Bronchial epithelial cell (primary cell): ENCODE measurements around the gene PLEKHM3. TPM values are rescaled to one million over a fixed set of nuclear protein-coding genes. Genes with fewer than 3 reads are reported as not detected.
"Not testable (repeated sequence)": the region's sequence is repeated elsewhere in the genome, so short reads cannot be mapped to it uniquely, and the experiment has no call there.

Source experiments
- DNase-seq: peaks from one replicate; pipeline ENCODE4 v3.0.0-alpha.2; 2010; ENCODE audit warnings: low read depth
- FAIRE-seq: peaks from 2 replicates; lab custom pipeline; 2011; peaks lifted over from hg19 to GRCh38; lab: Jason Lieb, UNC
- H3K27me3 ChIP-seq: 2 replicates; pipeline ENCODE4 v1.5.1; 2011; ENCODE audit warnings: low read length; ENCODE audit not compliant: control insufficient read depth, insufficient read depth
- H3K36me3 ChIP-seq: 2 replicates; pipeline ENCODE4 v1.5.1; 2011; ENCODE audit warnings: low read length; ENCODE audit not compliant: control insufficient read depth, insufficient read depth
- H3K4me3 ChIP-seq: 2 replicates; pipeline ENCODE4 v1.5.1; 2011; ENCODE audit warnings: mild to moderate bottlenecking, low read depth, low read length, control low read depth
- CTCF ChIP-seq: IDR thresholded peaks from 2 replicates; pipeline ENCODE4 v1.5.1; 2011; ENCODE audit warnings: mild to moderate bottlenecking, moderate library complexity, low read length, control low read depth, inconsistent platforms; ENCODE audit not compliant: insufficient read depth, severe bottlenecking
- total RNA-seq: library from RNA; depleted of rRNA; stranded (reverse); fragments of >200 nt; gene quantifications from 2 replicates; pipeline ENCODE4 v1.2.1, GENCODE V29; 2014

The PLEKHM3 gene
- total RNA-seq, 1 donor from 2014 or later = 9.5 TPM

GRCh38 chr2:208033701-208034502 lies 8.6 kb upstream of the PLEKHM3 start:
- DNase-seq (peak; percentile 86), FAIRE-seq (peak; percentile 77)
- no peaks in the 10 kb centered on the region for H3K27me3 ChIP-seq
- TF ChIP-seq CTCF = peak; percentile 68
- no peak overlapping the region for H3K4me3 ChIP-seq
- no peaks in the 10 kb centered on the region for H3K36me3 ChIP-seq

DNA sequence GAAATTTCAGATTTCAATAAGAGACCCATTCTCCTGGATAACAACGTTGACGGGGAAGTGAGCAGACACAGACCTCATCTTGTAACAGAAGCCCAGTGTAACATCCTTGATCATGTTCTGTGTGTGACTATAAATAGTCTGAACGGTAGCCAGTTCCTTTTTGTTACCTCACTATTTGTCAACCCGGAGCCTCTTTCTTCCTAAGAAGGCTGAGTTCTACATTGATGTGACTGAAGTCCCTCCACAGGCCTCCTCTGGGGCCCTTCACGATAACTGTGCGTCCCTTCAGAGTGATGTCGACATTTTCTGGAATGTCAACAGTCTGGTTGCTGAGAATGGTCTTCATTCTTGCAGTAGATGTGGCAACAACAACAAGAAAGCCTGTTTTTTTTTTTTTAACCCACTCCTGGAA lies 6.3 kb upstream of the PLEKHM3 start:
- Histone ChIP-seq H3K4me3 (no peak overlapping the region), H3K36me3 (no peaks in the 10 kb centered on the region), H3K27me3 (no peaks in the 10 kb centered on the region)
- FAIRE-seq = no peak
- DNase-seq = peak; percentile 41
- no peak for TF ChIP-seq CTCF

DNA sequence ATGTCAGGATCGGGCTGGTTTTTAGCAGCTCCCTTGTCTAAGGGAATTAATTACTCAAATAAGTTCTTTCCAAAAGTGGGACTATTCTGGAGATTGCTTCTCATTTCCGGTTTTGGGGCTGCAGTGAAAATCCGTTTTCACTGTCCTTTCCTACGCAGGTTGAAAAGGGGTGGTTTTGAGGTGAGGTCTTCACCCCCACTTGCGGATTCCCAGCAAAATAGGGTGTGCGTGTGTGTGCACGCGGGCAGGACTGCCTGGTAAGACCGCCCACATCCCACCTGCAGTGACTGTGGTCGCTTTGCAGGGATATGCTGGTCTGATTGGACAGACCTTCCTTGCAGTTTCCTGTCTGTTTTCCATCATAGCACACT lies 472 bp upstream of the PLEKHM3 start:
- FAIRE-seq (no peak), DNase-seq (no peak)
- TF ChIP-seq CTCF = no peak
- no peaks in the 10 kb centered on the region for H3K27me3 ChIP-seq
- peak overlapping the region; percentile 68 for H3K4me3 ChIP-seq
- no peaks in the 10 kb centered on the region for H3K36me3 ChIP-seq

- Histone ChIP-seq H3K27me3 (no peaks in the 10 kb centered on the region), H3K4me3 (no peak overlapping the region), H3K36me3 (no peaks in the 10 kb centered on the region)
- FAIRE-seq = no peak
- no peak for DNase-seq
- no peak for TF ChIP-seq CTCF
These were observed 1.2 kb downstream of the PLEKHM3 start for GRCh38 chr2:208024091-208024490.

GRCh38 chr2:208020253-208020652 lies 5.1 kb downstream of the PLEKHM3 start:
- no peak for TF ChIP-seq CTCF
- FAIRE-seq (no peak), DNase-seq (no peak)
- Histone ChIP-seq H3K36me3 (no peaks in the 10 kb centered on the region), H3K27me3 (no peaks in the 10 kb centered on the region), H3K4me3 (no peak overlapping the region)

DNA sequence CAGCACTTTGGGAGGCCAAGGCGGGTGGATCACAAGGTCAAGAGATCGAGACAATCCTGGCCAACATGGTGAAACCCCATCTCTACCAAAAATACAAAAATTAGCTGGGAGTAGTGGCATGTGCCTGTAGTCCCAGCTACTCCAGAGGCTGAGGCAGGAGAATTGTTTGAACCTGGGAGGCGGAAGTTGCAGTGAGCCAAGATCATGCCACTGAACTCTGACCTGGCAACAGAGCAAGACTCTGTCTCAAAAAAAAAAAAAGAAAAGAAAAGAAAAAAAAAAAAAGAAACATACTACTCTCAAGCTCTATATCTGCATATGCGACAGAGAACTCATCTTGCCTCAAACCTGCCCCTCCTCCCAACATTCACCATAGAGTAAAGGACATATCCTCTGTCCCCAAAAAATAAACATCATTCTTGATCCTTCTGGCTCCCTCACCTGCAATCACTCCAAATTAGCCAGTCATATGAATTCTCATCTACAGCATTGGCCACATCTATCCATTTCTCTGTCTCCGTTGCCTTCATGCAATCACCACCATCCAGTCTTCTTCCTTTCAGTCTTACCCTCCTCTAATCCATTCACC lies 7.1 kb downstream of the PLEKHM3 start:
- H3K36me3 ChIP-seq, DNase-seq, FAIRE-seq, H3K4me3 ChIP-seq, H3K27me3 ChIP-seq: not testable (repeated sequence)
